HCEC 1CT (cell line): Measurements from ENCODE around the gene SIPA1L3.

Source experiments
- DNase-seq: peaks from one replicate; pipeline ENCODE4 v3.0.0-alpha.2; 2017

Gene SIPA1L3

DNA sequence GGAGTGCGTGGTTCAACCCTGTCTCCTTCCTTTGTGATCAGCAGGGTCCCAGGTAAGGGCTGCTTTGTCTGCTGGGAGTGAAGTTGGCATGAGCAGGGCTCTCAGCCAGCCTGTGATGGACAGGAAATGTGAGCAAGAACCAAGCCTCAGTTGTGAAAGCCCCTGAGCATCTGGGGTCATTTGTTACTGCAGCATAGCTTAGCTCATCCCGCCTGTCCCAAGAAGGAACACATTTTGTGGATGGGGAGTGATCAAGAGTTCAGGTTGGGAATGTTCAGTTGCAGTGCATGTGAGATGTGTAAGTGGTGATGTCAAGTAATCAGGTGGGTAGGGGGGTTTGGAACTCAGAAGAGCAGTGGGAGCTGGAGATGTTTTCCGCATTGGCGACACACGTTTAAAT lies 164.6 kb downstream of the SIPA1L3 start:
- DNase-seq, result no peak

DNA sequence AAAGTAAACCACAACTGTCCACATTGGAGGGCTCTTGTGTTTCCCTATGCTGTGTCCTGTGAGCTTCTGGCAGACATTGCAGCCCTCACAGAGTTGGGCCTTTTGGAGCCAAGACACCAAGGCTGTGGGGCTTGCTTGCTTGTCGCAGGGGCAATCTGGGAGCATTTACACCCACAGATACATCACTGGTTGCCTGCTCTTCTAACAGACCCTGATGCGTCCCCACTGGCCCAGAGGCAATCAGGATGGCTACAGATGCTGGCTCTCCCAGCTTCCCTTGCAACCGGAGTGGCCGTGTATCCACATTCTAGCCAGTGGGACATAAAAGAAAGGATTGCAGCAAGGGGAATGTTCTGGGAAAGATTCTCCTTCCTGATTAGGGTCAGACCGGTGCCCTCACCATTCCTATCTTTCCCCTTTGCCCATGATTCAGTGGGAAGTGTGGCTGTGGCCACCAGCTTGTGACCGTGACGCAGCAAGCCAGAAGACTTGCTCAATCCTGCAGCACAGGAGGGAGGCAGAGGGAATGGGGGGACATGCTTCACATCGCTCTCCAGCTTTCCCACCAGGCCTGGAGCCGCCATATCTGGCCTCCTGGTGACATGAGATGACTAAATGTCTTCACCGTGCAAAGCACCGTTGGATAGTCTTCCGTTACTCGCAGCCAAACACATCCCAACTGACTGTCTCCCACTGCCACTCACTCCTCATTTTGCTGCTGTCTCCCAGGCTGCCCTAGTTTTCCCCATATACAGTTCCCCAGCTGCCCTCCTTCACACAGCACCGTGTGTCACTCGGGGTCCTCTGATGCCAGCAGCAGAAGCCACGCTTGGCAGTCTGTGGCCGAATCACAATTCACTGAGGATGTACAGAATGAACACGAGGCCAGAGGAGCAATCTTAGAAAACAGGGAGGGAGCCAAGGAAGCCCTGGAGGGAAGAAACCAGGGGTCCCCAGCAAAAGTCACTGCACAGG lies 166.1 kb downstream of the SIPA1L3 start:
- DNase-seq, result no peak

- DNase-seq, result no peak
These were observed 167.1 kb downstream of the SIPA1L3 start for GRCh38 chr19:38073841-38074685.

- DNase-seq, result no peak
These were observed 169.3 kb downstream of the SIPA1L3 start for GRCh38 chr19:38076337-38076736.

- no peak for DNase-seq
These were observed 171.4 kb downstream of the SIPA1L3 start for GRCh38 chr19:38078302-38078930.

DNA sequence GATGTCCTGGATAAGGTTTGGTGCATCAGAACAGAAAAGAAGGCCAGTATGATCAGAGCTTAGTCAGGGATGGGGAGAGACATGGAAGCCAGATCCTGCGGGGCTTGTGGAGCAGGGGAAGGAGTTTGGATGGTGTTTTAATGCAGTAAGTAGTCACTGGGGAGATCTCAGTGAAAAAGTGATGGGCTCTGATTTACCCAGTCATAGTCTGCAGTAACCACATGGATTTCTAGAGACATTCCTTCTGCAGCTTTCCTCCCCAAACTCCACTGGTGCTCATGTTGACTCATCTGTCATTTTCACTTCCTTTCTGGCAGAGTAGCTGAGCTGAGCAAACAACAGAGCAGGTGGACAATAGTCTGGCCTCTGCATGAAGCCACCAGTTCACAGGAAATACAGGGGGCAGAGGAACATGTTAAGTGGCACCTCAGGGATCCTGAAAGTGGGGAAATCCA lies 172.9 kb downstream of the SIPA1L3 start:
- peak; percentile 92 for DNase-seq

DNA sequence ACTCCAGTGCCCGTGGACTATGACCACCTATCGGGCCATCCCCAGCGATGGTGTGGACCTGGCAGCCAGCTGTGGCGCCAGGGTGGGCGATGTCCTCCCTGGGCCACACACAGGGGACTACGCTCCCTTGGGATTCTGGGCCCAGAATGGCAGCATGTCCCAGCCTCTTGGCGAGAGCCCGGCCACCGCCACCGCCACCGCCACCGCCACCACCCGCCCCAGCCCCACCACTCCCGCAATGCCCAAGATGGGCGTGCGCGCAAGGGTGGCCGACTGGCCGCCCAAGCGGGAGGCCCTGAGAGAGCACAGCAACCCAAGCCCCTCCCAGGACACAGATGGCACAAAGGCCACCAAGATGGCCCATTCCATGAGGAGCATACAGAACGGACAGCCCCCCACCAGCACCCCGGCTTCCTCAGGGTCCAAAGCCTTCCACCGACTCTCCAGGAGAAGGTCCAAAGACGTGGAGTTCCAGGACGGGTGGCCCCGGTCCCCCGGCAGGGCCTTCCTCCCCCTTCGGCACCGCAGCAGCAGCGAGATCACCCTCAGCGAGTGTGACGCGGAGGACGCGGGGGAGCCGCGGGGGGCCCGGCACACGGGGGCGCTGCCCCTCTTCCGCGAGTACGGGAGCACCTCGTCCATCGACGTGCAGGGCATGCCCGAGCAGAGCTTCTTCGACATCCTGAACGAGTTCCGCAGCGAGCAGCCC lies 174.7 kb downstream of the SIPA1L3 start:
- no peak for DNase-seq

DNA sequence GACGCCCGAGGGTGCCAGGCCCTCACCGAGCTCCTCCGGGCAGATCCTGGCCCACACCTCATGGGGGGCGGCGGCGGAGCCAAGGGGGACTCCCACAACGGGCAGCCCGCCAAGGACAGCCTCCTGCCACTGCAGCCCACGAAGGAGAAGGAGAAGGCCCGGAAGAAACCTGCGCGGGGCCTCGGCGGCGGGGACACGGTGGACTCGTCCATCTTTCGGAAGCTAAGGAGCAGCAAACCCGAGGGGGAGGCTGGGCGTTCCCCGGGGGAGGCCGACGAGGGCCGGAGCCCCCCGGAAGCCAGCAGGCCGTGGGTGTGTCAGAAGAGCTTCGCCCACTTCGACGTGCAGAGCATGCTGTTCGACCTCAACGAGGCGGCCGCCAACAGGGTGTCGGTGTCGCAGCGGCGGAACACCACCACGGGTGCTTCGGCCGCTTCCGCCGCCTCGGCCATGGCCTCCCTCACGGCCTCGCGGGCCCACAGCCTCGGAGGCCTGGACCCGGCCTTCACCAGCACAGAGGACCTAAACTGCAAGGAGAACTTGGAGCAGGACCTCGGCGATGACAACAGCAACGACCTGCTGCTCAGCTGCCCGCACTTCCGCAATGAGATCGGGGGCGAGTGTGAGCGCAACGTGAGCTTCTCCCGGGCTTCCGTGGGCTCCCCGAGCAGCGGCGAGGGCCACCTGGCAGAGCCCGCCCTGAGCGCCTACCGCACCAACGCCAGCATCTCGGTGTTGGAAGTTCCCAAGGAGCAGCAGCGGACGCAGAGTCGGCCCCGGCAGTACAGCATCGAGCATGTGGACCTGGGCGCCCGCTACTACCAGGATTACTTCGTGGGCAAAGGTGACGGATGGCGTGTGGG lies 175.5 kb downstream of the SIPA1L3 start:
- no peak for DNase-seq

DNA sequence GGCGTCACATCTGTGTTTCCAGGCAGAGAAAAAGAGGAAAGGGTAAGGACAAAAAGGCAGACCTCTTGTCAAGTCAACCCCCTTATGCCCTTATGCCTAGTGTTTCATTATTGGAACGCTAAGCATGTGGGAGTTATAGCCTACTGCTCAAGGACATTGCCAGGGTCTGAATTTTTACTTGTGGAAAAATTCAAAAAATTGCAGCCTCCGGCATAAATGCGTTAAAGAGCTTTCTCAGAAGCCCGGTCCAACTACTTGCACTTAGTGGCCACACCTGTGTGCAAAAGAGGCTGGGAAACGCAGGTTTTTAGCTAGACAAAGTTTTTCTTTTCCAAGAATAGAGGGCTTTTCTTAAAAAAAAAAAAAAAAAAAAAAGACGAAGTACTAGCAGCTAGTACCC lies 177.2 kb downstream of the SIPA1L3 start:
- no peak for DNase-seq

- no peak for DNase-seq
These were observed 182.4 kb downstream of the SIPA1L3 start for GRCh38 chr19:38089440-38089839.

GRCh38 chr19:38093154-38093553 lies 186.1 kb downstream of the SIPA1L3 start:
- DNase-seq, result no peak

- no peak for DNase-seq
These were observed 186.6 kb downstream of the SIPA1L3 start for GRCh38 chr19:38093587-38093986.

DNA sequence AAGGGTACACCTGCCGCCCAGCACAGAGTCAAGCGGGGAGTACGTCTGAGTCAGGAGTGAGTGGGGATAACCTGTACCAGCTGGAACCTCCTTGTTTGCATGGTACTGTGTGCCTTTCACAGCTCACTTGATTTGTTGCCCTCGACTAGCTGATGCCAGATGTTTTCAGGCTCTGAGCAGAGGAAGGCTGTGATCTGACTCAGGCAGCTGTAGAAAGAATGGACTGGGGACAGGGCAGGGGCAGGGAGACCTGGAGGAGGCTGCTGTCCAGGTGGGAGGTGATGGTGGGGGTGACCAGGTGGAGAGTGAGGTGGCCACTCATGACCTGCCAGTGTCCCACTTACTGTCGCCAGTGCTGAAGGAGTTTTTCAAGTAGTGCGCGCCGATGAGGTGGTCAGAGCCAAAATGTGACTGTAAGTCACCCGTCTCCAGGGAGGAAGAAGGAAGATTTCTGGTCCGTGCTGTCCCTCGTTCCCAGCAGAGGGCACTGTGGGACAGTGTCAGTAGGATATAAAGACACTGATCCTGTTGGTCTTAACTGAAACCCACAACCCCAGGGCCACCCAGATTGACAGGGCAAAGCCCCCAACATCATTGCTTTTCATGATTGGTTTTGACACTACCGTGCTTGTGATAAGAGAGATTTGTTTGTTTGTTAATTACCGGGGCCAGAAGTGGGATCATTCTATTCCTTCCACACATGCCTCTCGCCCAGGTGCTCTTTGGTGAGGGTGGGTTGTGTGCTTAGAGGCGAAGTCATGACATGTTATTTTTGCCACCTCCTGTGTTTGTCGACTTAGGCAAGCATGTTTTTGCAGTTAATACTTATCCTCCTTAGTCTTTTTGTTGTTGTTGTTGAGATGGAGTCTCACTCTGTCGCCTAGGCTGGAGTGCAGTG lies 188.7 kb downstream of the SIPA1L3 start:
- peak; percentile 31 for DNase-seq

- DNase-seq, result no peak
These were observed 193.0 kb downstream of the SIPA1L3 start for GRCh38 chr19:38099966-38100365.

DNA sequence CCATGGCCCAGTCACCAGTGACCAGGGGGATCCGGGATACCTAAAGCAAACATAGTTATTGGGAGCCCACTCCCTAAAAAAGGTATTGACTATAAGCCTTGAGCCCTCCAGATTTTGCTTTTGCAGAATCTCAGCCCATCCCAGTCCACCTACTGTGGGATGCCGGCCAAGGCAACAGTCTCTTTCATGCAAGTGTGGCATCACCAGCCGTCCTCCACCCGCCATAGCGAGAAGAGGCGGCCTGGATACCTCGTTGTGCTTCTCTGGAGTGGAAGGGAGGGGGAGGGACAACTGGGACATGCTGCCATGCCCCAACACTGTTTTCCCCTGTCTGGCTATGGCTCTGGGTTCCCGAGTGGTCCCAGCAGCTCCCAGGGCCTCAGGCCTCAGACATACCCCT lies 193.6 kb downstream of the SIPA1L3 start:
- no peak for DNase-seq

DNA sequence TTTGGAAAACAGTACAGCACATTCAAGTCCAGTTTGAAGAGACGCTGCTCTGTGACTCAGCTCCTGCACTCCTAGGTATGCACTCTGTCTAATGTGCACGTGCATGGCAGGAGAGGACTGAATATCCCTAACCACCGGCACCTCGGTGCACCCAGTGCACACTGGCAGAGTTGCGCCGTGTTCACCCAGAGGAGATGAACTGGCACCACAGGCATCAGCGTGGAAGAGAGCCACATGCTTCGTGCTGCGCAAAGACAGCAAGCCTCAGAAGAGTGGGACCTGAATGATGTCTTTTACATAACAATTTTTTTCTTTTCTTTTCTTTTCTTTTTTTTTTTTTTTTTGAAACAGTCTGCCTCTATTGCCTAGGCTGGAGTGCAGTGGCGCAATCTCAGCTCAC lies 194.7 kb downstream of the SIPA1L3 start:
- no peak for DNase-seq

- no peak for DNase-seq
These were observed 198.6 kb downstream of the SIPA1L3 start for GRCh38 chr19:38105574-38105973.

- no peak for DNase-seq
These were observed 200.1 kb downstream of the SIPA1L3 start for GRCh38 chr19:38107129-38107528.

DNA sequence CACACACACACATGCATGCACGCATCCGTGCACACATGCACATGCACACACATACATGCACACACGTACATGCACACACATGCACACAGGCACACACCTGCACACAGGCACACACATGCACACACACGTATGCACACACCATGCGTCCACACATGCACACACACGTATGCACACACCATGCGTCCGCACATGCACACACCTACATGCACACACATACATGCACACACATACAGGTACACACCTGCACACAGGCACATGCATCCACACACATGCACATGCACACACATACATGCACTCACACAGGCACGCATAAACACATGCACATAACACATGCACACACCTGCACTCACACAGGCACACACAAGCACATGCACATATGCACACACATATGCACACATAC lies 204.9 kb downstream of the SIPA1L3 start:
- DNase-seq, result no peak

DNA sequence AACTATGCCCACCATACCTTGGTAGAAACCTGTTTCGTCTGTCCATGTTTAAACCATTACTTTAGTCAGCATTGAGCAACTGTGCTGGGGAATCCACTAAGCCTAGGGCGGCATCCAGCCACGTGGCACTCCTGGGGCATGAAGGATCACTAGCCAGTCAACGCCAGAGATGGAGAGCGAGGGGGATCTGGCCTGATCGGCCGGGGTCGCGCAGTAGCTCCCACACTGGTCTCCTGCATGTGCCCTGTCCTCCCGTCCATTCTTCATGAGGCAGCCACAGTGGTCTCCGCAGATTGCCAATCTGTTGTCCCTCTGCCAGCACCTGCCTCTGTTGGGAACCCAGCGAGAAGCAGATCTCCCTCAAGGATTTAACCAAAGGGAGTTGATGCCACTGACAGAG lies 207.6 kb downstream of the SIPA1L3 start:
- DNase-seq, result no peak
